GM12878 (cell line): ENCODE results near the gene WSCD2.

ENCODE experiments used
- CBX5 ChIP-seq: sonication (generic); IDR thresholded peaks from 2 replicates; pipeline ENCODE4 v1.6.1; 2016; ENCODE audit warnings: low read depth, moderate library complexity, mild to moderate bottlenecking, inconsistent platforms
- CTCF ChIP-seq, 3 experiments: IDR thresholded peaks in 2 of 3; conservative IDR thresholded peaks in 1 of 3; 2 replicates each; pipeline ENCODE4 v1.5.1; 2011; ENCODE audit warnings: low read depth in 3 of 3, low read length in 3 of 3, mild to moderate bottlenecking in 3 of 3, control low read depth in 2 of 3, moderate library complexity in 2 of 3, inconsistent platforms in 1 of 3, mixed read lengths in 1 of 3; ENCODE audit not compliant: control insufficient read depth in 2 of 3, insufficient read depth in 1 of 3; ENCODE audit errors: extremely low read depth in 1 of 3
- E2F8 ChIP-seq: fragments of 450-650 bp; IDR thresholded peaks from 2 replicates; pipeline ENCODE4 v1.6.1; 2018; ENCODE audit warnings: mild to moderate bottlenecking, low read depth, moderate library complexity; ENCODE audit not compliant: partially characterized antibody
- FOXK2 ChIP-seq: fragments of 450-650 bp; IDR thresholded peaks from 2 replicates; pipeline ENCODE4 v1.6.1; 2017; ENCODE audit warnings: mild to moderate bottlenecking, moderate library complexity
- HDAC6 ChIP-seq: fragments of 200-600 bp; sonication (generic); IDR thresholded peaks from one replicate; pipeline ENCODE4 v1.8.0; 2017; ENCODE audit warnings: antibody characterized with exemption; ENCODE audit not compliant: unreplicated experiment
- MAX ChIP-seq: IDR thresholded peaks from 2 replicates; pipeline ENCODE4 v1.6.1; 2012; ENCODE audit warnings: low read depth, low read length, improper control_type of control experiment
- POLR2AphosphoS5 ChIP-seq: IDR thresholded peaks from 2 replicates; pipeline ENCODE4 v1.6.1; 2011; ENCODE audit warnings: mild to moderate bottlenecking, low read length, inconsistent platforms
- RAD21 ChIP-seq: IDR thresholded peaks from 2 replicates; pipeline ENCODE4 v1.6.1; 2011; ENCODE audit warnings: mild to moderate bottlenecking, low read depth, low read length, moderate library complexity; ENCODE audit not compliant: insufficient read depth
- SMAD1 ChIP-seq: fragments of 450-650 bp; IDR thresholded peaks from 2 replicates; pipeline ENCODE4 v1.6.1; 2018; ENCODE audit warnings: mild to moderate bottlenecking, low read depth; ENCODE audit not compliant: partially characterized antibody
- TBL1XR1 ChIP-seq: IDR thresholded peaks from 2 replicates; pipeline ENCODE4 v1.6.1; 2012; ENCODE audit warnings: low read depth, low read length, improper control_type of control experiment
- ZBTB40 ChIP-seq: fragments of 450-650 bp; IDR thresholded peaks from 2 replicates; pipeline ENCODE4 v1.6.1; 2016; ENCODE audit warnings: mild to moderate bottlenecking, moderate library complexity, borderline replicate concordance
- ZNF384 ChIP-seq: IDR thresholded peaks from 2 replicates; pipeline ENCODE4 v1.6.1; 2012; ENCODE audit warnings: low read depth, mild to moderate bottlenecking, low read length, improper control_type of control experiment, borderline replicate concordance
- ZSCAN29 ChIP-seq: fragments of 450-650 bp; IDR thresholded peaks from 2 replicates; pipeline ENCODE4 v1.6.1; 2017; ENCODE audit warnings: mild to moderate bottlenecking, moderate library complexity

- TF ChIP-seq ZBTB40: no peak
- TF ChIP-seq SMAD1: no peak
- TF ChIP-seq RAD21: no peak
- TF ChIP-seq ZNF384: no peak
- TF ChIP-seq FOXK2: no peak
- no peak for TF ChIP-seq CTCF (IDR thresholded peaks at IDR 0.05 in 2 of 3, conservative IDR thresholded peaks at IDR 0.05 in 1 of 3; ENCODE audit: control insufficient read depth in 2 of 3, extremely low read depth in 1 of 3, insufficient read depth in 1 of 3, low read depth in 3 of 3, low read length in 3 of 3)
- no peak for TF ChIP-seq ZSCAN29
- no peak for TF ChIP-seq POLR2AphosphoS5
- no peak for TF ChIP-seq E2F8
- no peak for TF ChIP-seq CBX5
- no peak for TF ChIP-seq MAX
- no peak for TF ChIP-seq HDAC6
- TF ChIP-seq TBL1XR1: no peak
These were observed 168.3 kb downstream of the WSCD2 start for GRCh38 chr12:108297424-108297823.
